Lower leg skin (tissue), 4 donors: ENCODE results near the gene ECHS1. TPM values are rescaled to one million over a fixed set of nuclear protein-coding genes. Genes with fewer than 3 reads are reported as not detected.

Experiments
- DNase-seq, 2 donors: peaks; one replicate each; pipeline ENCODE4 v3.0.0-alpha.2; 2019; ENCODE audit warnings: low spot score in 2 of 2
- H3K4me3 ChIP-seq: fragments of 200-600 bp; sonication (generic); 2 replicates; pipeline ENCODE4 v1.5.1; 2017; ENCODE audit warnings: mild to moderate bottlenecking, low read depth; ENCODE audit not compliant: poor library complexity, severe bottlenecking
- POLR2A ChIP-seq, 2 donors: fragments of 450-650 bp; IDR thresholded peaks; one replicate each; pipeline ENCODE4 v1.6.1; 2016 to 2017; ENCODE audit warnings: antibody characterized with exemption in 2 of 2, mild to moderate bottlenecking in 1 of 2, moderate library complexity in 1 of 2
- WGBS, 2 donors: methylation state at CpG; one replicate each; pipeline ENCODE4 v1.1.5; 2018; 5-methylcytosine and 5-hydroxymethylcytosine counted together
- intact Hi-C: fragments of 100-400 bp; cut with DNase I; formaldehyde crosslinking; loops from one replicate; pipeline ENCODE4 v1.15.0; 2023; ENCODE audit warnings: low total_unique reads
- total RNA-seq, 4 donors: library from RNA; depleted of rRNA; stranded (reverse); fragments of >200 nt; gene quantifications; one replicate each; pipeline ENCODE4 v1.1.0, GENCODE V29; 2016
- TF ChIP-seq, protein P1 (sequence below), 3 donors: fragments of 450-650 bp; IDR thresholded peaks; one replicate each; pipeline ENCODE4 v1.5.1; 2016; ENCODE audit warnings: antibody characterized with exemption in 3 of 3, mild to moderate bottlenecking in 3 of 3, moderate library complexity in 2 of 3

The ECHS1 gene
- total RNA-seq, 4 donors from 2014 or later: 40.0 to 85.7 (median 61.8) TPM

DNA sequence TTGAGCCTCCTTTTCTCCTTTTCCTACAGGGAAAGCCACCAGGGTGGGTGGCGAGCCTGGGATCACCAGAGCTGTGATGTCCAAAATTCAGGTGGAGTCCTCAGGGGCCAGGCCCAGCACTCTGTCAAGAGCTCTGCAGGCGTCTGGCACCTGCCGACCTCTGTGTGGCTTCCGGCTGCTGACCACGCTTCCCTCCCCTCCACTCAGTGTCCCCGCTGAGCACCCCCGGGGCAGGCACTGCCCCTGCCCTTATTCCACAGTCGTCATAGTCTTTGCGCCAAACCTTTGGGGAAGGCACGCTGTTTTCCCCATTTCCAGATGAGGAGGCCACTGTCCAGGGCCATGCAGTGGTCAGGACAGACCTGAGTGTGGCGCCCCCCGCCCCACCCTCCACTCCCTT lies 28.3 kb upstream of the ECHS1 start:
- H3K4me3 ChIP-seq: no peak overlapping the region
- intact Hi-C loops: no loop called here
- TF ChIP-seq, protein P1, sequence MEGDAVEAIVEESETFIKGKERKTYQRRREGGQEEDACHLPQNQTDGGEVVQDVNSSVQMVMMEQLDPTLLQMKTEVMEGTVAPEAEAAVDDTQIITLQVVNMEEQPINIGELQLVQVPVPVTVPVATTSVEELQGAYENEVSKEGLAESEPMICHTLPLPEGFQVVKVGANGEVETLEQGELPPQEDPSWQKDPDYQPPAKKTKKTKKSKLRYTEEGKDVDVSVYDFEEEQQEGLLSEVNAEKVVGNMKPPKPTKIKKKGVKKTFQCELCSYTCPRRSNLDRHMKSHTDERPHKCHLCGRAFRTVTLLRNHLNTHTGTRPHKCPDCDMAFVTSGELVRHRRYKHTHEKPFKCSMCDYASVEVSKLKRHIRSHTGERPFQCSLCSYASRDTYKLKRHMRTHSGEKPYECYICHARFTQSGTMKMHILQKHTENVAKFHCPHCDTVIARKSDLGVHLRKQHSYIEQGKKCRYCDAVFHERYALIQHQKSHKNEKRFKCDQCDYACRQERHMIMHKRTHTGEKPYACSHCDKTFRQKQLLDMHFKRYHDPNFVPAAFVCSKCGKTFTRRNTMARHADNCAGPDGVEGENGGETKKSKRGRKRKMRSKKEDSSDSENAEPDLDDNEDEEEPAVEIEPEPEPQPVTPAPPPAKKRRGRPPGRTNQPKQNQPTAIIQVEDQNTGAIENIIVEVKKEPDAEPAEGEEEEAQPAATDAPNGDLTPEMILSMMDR (IDR thresholded peaks at IDR 0.05): no peak
- TF ChIP-seq POLR2A (IDR thresholded peaks at IDR 0.05): no peak
- 94 to 98% methylated on average over 12 of the region's 12 CpGs for WGBS, 2 donors
- DNase-seq: peak in 1 of 2 donors; percentile 70

DNA sequence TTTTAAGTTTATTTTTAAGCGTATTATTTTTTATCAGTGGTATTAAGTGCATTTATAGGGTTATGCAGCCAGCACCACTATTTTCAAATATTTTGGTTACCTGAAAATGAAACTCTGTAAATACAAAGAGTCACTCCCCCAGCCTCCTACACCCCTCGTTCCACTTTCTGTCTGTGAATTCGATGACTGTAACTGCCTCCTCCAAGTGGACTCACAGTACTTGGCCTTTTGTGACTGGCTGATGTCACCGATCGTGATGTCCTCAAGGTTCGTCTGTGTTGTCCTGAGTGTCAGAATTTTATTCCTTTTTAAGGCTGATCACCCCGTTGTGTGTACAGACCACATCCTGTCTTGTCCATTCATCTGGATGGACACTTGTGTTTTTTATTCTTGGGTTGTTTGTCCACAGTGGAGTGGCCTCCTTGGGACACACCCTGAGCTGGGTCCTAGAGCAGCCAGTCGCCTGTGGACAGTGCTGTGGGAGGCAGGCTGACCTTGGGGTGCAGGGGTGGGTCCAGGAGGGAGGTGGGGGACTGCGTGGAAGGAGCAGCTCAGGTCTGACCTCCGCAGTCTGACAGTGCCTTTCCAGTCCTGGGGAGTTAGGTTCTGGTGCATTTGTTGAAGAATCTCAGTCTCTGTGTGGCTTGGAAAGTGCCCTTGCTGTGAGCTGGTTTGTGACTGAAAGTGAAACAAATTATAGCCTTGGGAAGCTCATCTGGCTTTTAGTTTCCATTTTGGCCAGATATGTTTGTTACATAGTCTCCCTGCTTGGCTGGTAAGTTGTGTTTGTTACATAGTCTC lies 27.7 kb upstream of the ECHS1 start:
- intact Hi-C loops: no loop called here
- peak; percentile 8 to 65 for DNase-seq
- WGBS, 2 donors: 82 to 88% methylated on average over 10 of the region's 10 CpGs
- H3K4me3 ChIP-seq: no peak overlapping the region
- TF ChIP-seq POLR2A (IDR thresholded peaks at IDR 0.05): no peak
- TF ChIP-seq, protein P1 (IDR thresholded peaks at IDR 0.05): no peak

DNA sequence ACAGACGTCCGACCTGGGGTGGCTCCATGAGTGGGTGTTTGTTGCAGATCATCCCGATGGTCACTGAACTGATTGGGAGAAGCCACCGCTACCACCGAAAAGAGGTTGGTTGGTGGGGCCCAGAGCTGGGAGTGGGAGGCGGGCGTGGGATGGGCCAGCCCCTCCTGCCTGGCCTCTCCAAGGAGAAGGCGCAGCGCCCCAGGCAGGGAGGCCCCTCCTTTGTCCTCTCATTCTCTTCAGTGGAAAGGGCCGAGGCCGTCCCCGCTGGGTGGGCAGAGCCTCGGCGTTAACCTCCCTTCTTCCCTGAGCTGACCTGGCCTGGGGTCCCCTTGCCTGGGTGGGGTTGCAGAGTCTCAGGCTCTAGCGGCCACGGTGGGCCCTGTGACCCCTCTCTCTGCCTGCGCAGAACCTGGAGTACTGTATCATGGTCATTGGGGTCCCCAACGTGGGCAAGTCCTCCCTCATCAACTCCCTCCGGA lies 26.0 kb upstream of the ECHS1 start:
- DNase-seq: peak in 1 of 2 donors; percentile 74
- intact Hi-C loops: no loop called here
- H3K4me3 ChIP-seq: no peak overlapping the region
- WGBS, 2 donors: 94 to 96% methylated on average over 19 of the region's 19 CpGs
- no peak for TF ChIP-seq POLR2A (IDR thresholded peaks at IDR 0.05)
- TF ChIP-seq, protein P1 (IDR thresholded peaks at IDR 0.05): no peak

DNA sequence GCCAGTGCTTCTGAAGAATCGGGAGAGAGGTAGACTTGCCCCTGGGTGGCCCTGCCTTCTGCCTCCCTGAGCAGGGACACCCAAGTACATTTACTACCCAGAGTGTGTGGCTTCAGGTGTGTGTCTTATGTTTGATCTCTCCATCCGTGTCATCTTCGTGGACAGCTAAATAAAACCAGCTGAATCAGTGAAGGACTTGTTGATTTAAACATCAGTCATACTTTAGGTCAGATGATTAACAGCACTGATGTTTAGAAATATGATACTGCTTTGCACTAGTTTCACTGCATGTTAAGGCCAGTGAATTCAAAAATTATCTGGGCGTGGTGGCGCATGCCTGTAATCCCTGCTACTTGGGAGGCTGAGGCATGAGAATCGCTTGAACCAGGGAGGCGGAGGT lies 24.8 kb upstream of the ECHS1 start:
- no peak for TF ChIP-seq POLR2A (IDR thresholded peaks at IDR 0.05)
- TF ChIP-seq, protein P1 (IDR thresholded peaks at IDR 0.05): no peak
- 97% methylated on average over 7 of the region's 7 CpGs for WGBS, 2 donors
- H3K4me3 ChIP-seq: no peak overlapping the region
- DNase-seq: peak in 1 of 2 donors; percentile 50
- intact Hi-C loops: no loop called here

DNA sequence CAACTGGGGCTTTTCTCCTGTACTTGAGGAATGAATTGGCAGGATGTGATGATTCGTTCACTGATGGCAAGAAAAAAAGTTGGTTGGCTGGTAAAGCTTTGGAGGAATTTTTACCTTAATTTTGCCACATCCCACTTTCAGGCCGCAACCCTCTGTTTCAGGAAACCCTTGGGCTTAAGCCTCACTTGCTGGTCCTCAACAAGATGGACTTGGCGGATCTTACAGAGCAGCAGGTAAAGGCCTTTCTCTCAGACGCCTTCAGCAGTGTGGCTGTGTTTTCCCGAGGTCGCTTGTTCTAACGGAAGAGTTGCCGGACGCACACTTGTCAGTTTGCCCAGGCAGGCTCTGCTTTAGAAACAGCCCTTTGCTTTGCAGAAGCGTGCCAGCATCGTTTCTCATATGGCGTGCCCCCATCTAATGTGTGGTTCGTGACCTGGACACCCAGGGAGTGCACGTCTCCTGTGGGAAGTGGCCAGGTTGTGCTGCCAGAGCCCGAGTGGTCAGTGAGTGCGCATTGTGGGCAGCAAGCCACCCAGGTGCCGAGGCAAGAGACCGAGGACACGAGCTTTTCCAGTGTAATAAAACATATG lies 23.0 kb upstream of the ECHS1 start:
- TF ChIP-seq, protein P1 (IDR thresholded peaks at IDR 0.05): no peak
- no peak for TF ChIP-seq POLR2A (IDR thresholded peaks at IDR 0.05)
- peak in 1 of 2 donors; percentile 42 for DNase-seq
- no peak overlapping the region for H3K4me3 ChIP-seq
- 92 to 94% methylated on average over 19 of the region's 19 CpGs for WGBS, 2 donors
- intact Hi-C loops: no loop called here
